Measurements from ENCODE around the gene CACTIN. TPM values are rescaled to one million over a fixed set of nuclear protein-coding genes. Genes with fewer than 3 reads are reported as not detected.

Gene CACTIN
- total and polyA plus RNA-seq, 2 of the 8 experiments (the other 6 are each of a cell fraction or from before 2014, with no cell fraction given) = 25.8 to 29.9 TPM

DNA sequence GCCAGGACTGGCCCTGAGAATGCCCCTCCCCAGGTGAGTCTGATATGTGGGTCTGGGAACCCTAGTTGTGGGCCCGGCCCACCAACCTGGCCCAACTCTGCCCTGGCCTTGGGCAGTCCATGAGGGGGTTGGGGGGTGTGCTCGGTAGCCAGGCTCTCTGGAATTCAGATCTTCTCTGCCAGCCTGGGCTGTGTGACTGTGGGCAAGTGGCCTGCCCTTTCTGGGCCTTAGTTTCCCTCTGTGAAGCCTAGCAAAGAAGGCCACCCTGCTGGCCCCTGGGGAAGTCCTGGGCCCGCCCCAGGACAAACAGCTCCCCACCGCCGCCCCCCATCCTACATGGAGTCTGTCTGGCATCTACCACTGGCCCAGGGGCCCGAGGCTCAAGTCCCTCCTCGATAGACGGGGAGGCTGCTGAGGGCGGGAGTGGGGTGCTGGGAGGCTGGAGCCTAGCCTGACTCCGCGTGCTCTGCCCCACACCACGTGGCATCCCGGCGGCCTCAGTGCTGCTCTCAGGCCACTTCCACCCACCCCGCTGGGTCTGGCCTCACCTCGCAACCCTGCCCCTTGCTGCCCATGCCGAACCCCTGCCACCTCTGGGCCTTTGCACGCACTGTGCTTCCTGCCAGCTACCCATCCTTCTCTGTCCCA lies 11.6 kb downstream of the CACTIN start (continued):
- no peak for TF ChIP-seq EP300 (IDR thresholded peaks at IDR 0.05; ENCODE audit: borderline replicate concordance in 1 of 2, low read depth in 2 of 2, low read length in 2 of 2)
